ENCODE measurements around the gene ZBTB48.

ZBTB48 gene

GRCh38 chr1:6603915-6604558 lies 24.2 kb downstream of the ZBTB48 start:
- peak overlapping the region; percentile 90 for H3K4me3 ChIP-seq (ENCODE audit: low read length)
- peaks cover 19% of the 10 kb centered on the region for H3K4me1 ChIP-seq (ENCODE audit: control insufficient read depth, low read depth, low read length)
- H3K9ac ChIP-seq (ENCODE audit: low read length): peak overlapping the region; percentile 77

GRCh38 chr1:6612641-6613360 lies 33.0 kb downstream of the ZBTB48 start:
- no peak overlapping the region for H3K27ac ChIP-seq (ENCODE audit: low read length)

More at GRCh38 chr1:6603915-6604558, 24.2 kb downstream of the ZBTB48 start:
- Histone ChIP-seq H3K9me3 (ENCODE audit: control insufficient read depth, low read depth, low read length) (no peaks in the 10 kb centered on the region), H3K27ac (ENCODE audit: low read length) (peak overlapping the region; percentile 79), H3K27me3 (ENCODE audit: control insufficient read depth, insufficient read depth, low read length) (peaks cover 11% of the 10 kb centered on the region), H3K36me3 (ENCODE audit: control insufficient read depth, low read depth, low read length) (no peaks in the 10 kb centered on the region)

GRCh38 chr1:6613361-6614018 lies 33.7 kb downstream of the ZBTB48 start, which contains the start of gene PHF13:
PHF13 (plus strand) TSS chr1:6613731; CDS start chr1:6614067, 336 bp downstream.
- Histone ChIP-seq H3K4me1 (ENCODE audit: control insufficient read depth, low read depth, low read length) (no peaks in the 10 kb centered on the region), H3K4me3 (ENCODE audit: low read length) (peak within 1 kb of the TSS; percentile 85), H3K9ac (ENCODE audit: low read length) (peak within 1 kb of the TSS; percentile 59), H3K36me3 (ENCODE audit: control insufficient read depth, low read depth, low read length) (peaks cover 8% of the 10 kb centered on the region), H3K27ac (ENCODE audit: low read length) (no peak within 1 kb of the TSS), H3K27me3 (ENCODE audit: control insufficient read depth, insufficient read depth, low read length) (peaks cover 16% of the 10 kb centered on the region), H3K9me3 (ENCODE audit: control insufficient read depth, low read depth, low read length) (no peaks in the 10 kb centered on the region)

More at GRCh38 chr1:6612641-6613360, 33.0 kb downstream of the ZBTB48 start:
- peak overlapping the region; percentile 59 for H3K9ac ChIP-seq (ENCODE audit: low read length)
- H3K36me3 ChIP-seq (ENCODE audit: control insufficient read depth, low read depth, low read length): peaks cover 6% of the 10 kb centered on the region
- H3K9me3 ChIP-seq (ENCODE audit: control insufficient read depth, low read depth, low read length): no peaks in the 10 kb centered on the region
- H3K27me3 ChIP-seq (ENCODE audit: control insufficient read depth, insufficient read depth, low read length): peaks cover 16% of the 10 kb centered on the region
- H3K4me3 ChIP-seq (ENCODE audit: low read length): peak overlapping the region; percentile 85
- no peaks in the 10 kb centered on the region for H3K4me1 ChIP-seq (ENCODE audit: control insufficient read depth, low read depth, low read length)

GRCh38 chr1:6614019-6614928 lies 34.5 kb downstream of the ZBTB48 start:
- Histone ChIP-seq H3K4me1 (ENCODE audit: control insufficient read depth, low read depth, low read length) (no peaks in the 10 kb centered on the region), H3K27ac (ENCODE audit: low read length) (no peak overlapping the region), H3K27me3 (ENCODE audit: control insufficient read depth, insufficient read depth, low read length) (peaks cover 16% of the 10 kb centered on the region), H3K9ac (ENCODE audit: low read length) (peak overlapping the region; percentile 58), H3K36me3 (ENCODE audit: control insufficient read depth, low read depth, low read length) (peaks cover 13% of the 10 kb centered on the region), H3K9me3 (ENCODE audit: control insufficient read depth, low read depth, low read length) (no peaks in the 10 kb centered on the region), H3K4me3 (ENCODE audit: low read length) (peak overlapping the region; percentile 63)

- H3K27me3 ChIP-seq (ENCODE audit: control insufficient read depth, insufficient read depth, low read length): peaks cover 16% of the 10 kb centered on the region
- H3K4me1 ChIP-seq (ENCODE audit: control insufficient read depth, low read depth, low read length): no peaks in the 10 kb centered on the region
- H3K4me3 ChIP-seq (ENCODE audit: low read length): peak overlapping the region; percentile 75
- H3K27ac ChIP-seq (ENCODE audit: low read length): no peak overlapping the region
- H3K9ac ChIP-seq (ENCODE audit: low read length): peak overlapping the region; percentile 48
- H3K36me3 ChIP-seq (ENCODE audit: control insufficient read depth, low read depth, low read length): peaks cover 22% of the 10 kb centered on the region
- no peaks in the 10 kb centered on the region for H3K9me3 ChIP-seq (ENCODE audit: control insufficient read depth, low read depth, low read length)
Observed at GRCh38 chr1:6614929-6615785, 35.4 kb downstream of the ZBTB48 start.

- H3K36me3 ChIP-seq (ENCODE audit: control insufficient read depth, low read depth, low read length): peaks cover 57% of the 10 kb centered on the region
- no peak overlapping the region for H3K27ac ChIP-seq (ENCODE audit: low read length)
- no peaks in the 10 kb centered on the region for H3K4me1 ChIP-seq (ENCODE audit: control insufficient read depth, low read depth, low read length)
- H3K9me3 ChIP-seq (ENCODE audit: control insufficient read depth, low read depth, low read length): no peaks in the 10 kb centered on the region
- no peaks in the 10 kb centered on the region for H3K27me3 ChIP-seq (ENCODE audit: control insufficient read depth, insufficient read depth, low read length)
- no peak overlapping the region for H3K9ac ChIP-seq (ENCODE audit: low read length)
- H3K4me3 ChIP-seq (ENCODE audit: low read length): no peak overlapping the region
Observed at GRCh38 chr1:6619045-6619444, 39.3 kb downstream of the ZBTB48 start.

- peaks cover 3% of the 10 kb centered on the region for H3K4me1 ChIP-seq (ENCODE audit: control insufficient read depth, low read depth, low read length)
- no peak overlapping the region for H3K27ac ChIP-seq (ENCODE audit: low read length)
- H3K9ac ChIP-seq (ENCODE audit: low read length): no peak overlapping the region
- no peaks in the 10 kb centered on the region for H3K27me3 ChIP-seq (ENCODE audit: control insufficient read depth, insufficient read depth, low read length)
- peaks cover 56% of the 10 kb centered on the region for H3K36me3 ChIP-seq (ENCODE audit: control insufficient read depth, low read depth, low read length)
- no peak overlapping the region for H3K4me3 ChIP-seq (ENCODE audit: low read length)
- no peaks in the 10 kb centered on the region for H3K9me3 ChIP-seq (ENCODE audit: control insufficient read depth, low read depth, low read length)
Observed at GRCh38 chr1:6621429-6622391, 41.9 kb downstream of the ZBTB48 start.

GRCh38 chr1:6622396-6623152 lies 42.8 kb downstream of the ZBTB48 start:
- Histone ChIP-seq H3K4me1 (ENCODE audit: control insufficient read depth, low read depth, low read length) (peaks cover 3% of the 10 kb centered on the region), H3K4me3 (ENCODE audit: low read length) (no peak overlapping the region), H3K27me3 (ENCODE audit: control insufficient read depth, insufficient read depth, low read length) (no peaks in the 10 kb centered on the region), H3K27ac (ENCODE audit: low read length) (no peak overlapping the region), H3K9me3 (ENCODE audit: control insufficient read depth, low read depth, low read length) (no peaks in the 10 kb centered on the region), H3K9ac (ENCODE audit: low read length) (no peak overlapping the region), H3K36me3 (ENCODE audit: control insufficient read depth, low read depth, low read length) (peaks cover 54% of the 10 kb centered on the region)

GRCh38 chr1:6623269-6623965 lies 43.6 kb downstream of the ZBTB48 start:
- Histone ChIP-seq H3K9me3 (ENCODE audit: control insufficient read depth, low read depth, low read length) (no peaks in the 10 kb centered on the region), H3K27ac (ENCODE audit: low read length) (no peak overlapping the region), H3K4me1 (ENCODE audit: control insufficient read depth, low read depth, low read length) (peaks cover 3% of the 10 kb centered on the region), H3K27me3 (ENCODE audit: control insufficient read depth, insufficient read depth, low read length) (no peaks in the 10 kb centered on the region), H3K9ac (ENCODE audit: low read length) (no peak overlapping the region), H3K36me3 (ENCODE audit: control insufficient read depth, low read depth, low read length) (peaks cover 51% of the 10 kb centered on the region), H3K4me3 (ENCODE audit: low read length) (no peak overlapping the region)

Measured in iPS-18a (cell line).